SK-N-SH (cell line): ENCODE measurements around the gene MCC. TPM values are rescaled to one million over a fixed set of nuclear protein-coding genes. Genes with fewer than 3 reads are reported as not detected.

ENCODE experiments used
- CTCF ChIA-PET: fragments of 300-600, 350-600 bp; formaldehyde crosslinking; extraction: SDS; loops from one replicate; lab custom pipeline; 2021; lab: Yijun Ruan, JAX
- POLR2A ChIA-PET: fragments of 350-600 bp; sonication (Branson Sonifier 250); formaldehyde crosslinking; extraction: SDS; loops from one replicate; lab custom pipeline; 2020; ENCODE audit warnings: antibody characterized with exemption, inconsistent platforms; lab: Yijun Ruan, JAX
- DNase-seq: peaks from one replicate; pipeline ENCODE4 v3.0.0; 2012
- H2AFZ ChIP-seq: fragments of 200-600 bp; sonication (generic); 2 replicates; pipeline ENCODE4 v1.8.1; 2016; ENCODE audit warnings: antibody characterized with exemption, mild to moderate bottlenecking, low read depth
- H3F3A ChIP-seq: fragments of 200-600 bp; sonication (generic); replicated peaks from 2 replicates; pipeline ENCODE3; 2016; ENCODE audit warnings: antibody characterized with exemption, mild to moderate bottlenecking; ENCODE audit not compliant: insufficient read depth
- H3K27ac ChIP-seq, 2 experiments: fragments of 200-500 bp in 1 of 2; fragments of 200-600 bp in 1 of 2; sonication (Bioruptor generic) in 1 of 2; sonication (generic), shearing (Covaris generic) in 1 of 2; 2 replicates each; pipeline versions ENCODE4 v1.5.1 to v1.6.1; 2014 to 2016; ENCODE audit warnings: low read depth in 2 of 2, inconsistent platforms in 1 of 2, low read length in 1 of 2, mild to moderate bottlenecking in 1 of 2, mixed read lengths in 1 of 2
- H3K27me3 ChIP-seq: fragments of 200-600 bp; sonication (generic), shearing (Covaris generic); 2 replicates; pipeline ENCODE4 v1.6.1; 2016; ENCODE audit warnings: mixed run types; ENCODE audit not compliant: insufficient read depth
- H3K36me3 ChIP-seq, 2 experiments: fragments of 200-500 bp in 1 of 2; fragments of 200-600 bp in 1 of 2; sonication (Bioruptor generic) in 1 of 2; sonication (generic) in 1 of 2; replicated peaks in 1 of 2; 2 replicates each; pipeline versions ENCODE3 to v1.5.1; 2014 to 2016; ENCODE audit warnings: low read length in 1 of 2, mild to moderate bottlenecking in 1 of 2; ENCODE audit not compliant: insufficient read depth in 2 of 2, control insufficient read depth in 1 of 2
- H3K4me1 ChIP-seq, 2 experiments: fragments of 200-500 bp in 1 of 2; fragments of 200-600 bp in 1 of 2; sonication (Bioruptor generic) in 1 of 2; sonication (generic), shearing (Covaris generic) in 1 of 2; 2 replicates each; pipeline versions ENCODE4 v1.5.1 to v1.6.1; 2014 to 2016; ENCODE audit warnings: low read depth in 1 of 2, low read length in 1 of 2, mixed run types in 1 of 2; ENCODE audit not compliant: insufficient read depth in 2 of 2, control insufficient read depth in 1 of 2
- H3K4me2 ChIP-seq: fragments of 200-600 bp; sonication (generic), shearing (Covaris generic); 2 replicates; pipeline ENCODE4 v1.6.1; 2017; ENCODE audit warnings: mixed run types
- H3K4me3 ChIP-seq, 2 experiments: fragments of 200-500 bp in 1 of 2; fragments of 200-600 bp in 1 of 2; sonication (Bioruptor generic) in 1 of 2; sonication (generic), shearing (Covaris generic) in 1 of 2; 2 replicates each; pipeline versions ENCODE4 v1.5.1 to v1.8.1; 2014 to 2016; ENCODE audit warnings: low read depth in 2 of 2, inconsistent platforms in 1 of 2, low read length in 1 of 2, mild to moderate bottlenecking in 1 of 2, mixed read lengths in 1 of 2, moderate library complexity in 1 of 2
- H3K79me2 ChIP-seq: fragments of 200-600 bp; sonication (generic); 2 replicates; pipeline ENCODE4 v1.8.1; 2017; ENCODE audit warnings: mild to moderate bottlenecking; ENCODE audit not compliant: insufficient read depth
- H3K9ac ChIP-seq: fragments of 200-600 bp; sonication (generic); 2 replicates; pipeline ENCODE4 v1.6.1; 2017; ENCODE audit warnings: mixed run types
- H3K9me2 ChIP-seq: fragments of 200-600 bp; sonication (generic); 2 replicates; pipeline ENCODE4 v1.6.1; 2017; ENCODE audit warnings: mixed run types
- H3K9me3 ChIP-seq: fragments of 200-600 bp; sonication (generic); 2 replicates; pipeline ENCODE4 v1.6.1; 2017; ENCODE audit warnings: mixed run types, mild to moderate bottlenecking, moderate library complexity
- H4K20me1 ChIP-seq: fragments of 200-600 bp; sonication (generic); 2 replicates; pipeline ENCODE4 v1.6.1; 2017; ENCODE audit warnings: mild to moderate bottlenecking, mixed run types; ENCODE audit not compliant: insufficient read depth
- EP300 ChIP-seq, 2 experiments: IDR thresholded peaks; 2 replicates each; pipeline versions ENCODE4 v1.4.0 to v1.6.1; 2012; ENCODE audit warnings: borderline replicate concordance in 1 of 2, low read depth in 1 of 2, low read length in 1 of 2
- FOSL2 ChIP-seq: IDR thresholded peaks from 2 replicates; pipeline ENCODE4 v1.4.0; 2012; ENCODE audit warnings: low read depth, mild to moderate bottlenecking, moderate library complexity, borderline replicate concordance
- FOXM1 ChIP-seq: IDR thresholded peaks from 2 replicates; pipeline ENCODE4 v1.4.0; 2012; ENCODE audit warnings: low read depth, mild to moderate bottlenecking
- GABPA ChIP-seq: IDR thresholded peaks from 2 replicates; pipeline ENCODE4 v1.4.0; 2012; ENCODE audit warnings: low read depth, mild to moderate bottlenecking
- IRF3 ChIP-seq: fragments of 150-350 bp; IDR thresholded peaks from 2 replicates; pipeline ENCODE4 v1.6.1; 2016; ENCODE audit warnings: mild to moderate bottlenecking, low read depth, low read length
- JUND ChIP-seq: IDR thresholded peaks from 2 replicates; pipeline ENCODE4 v1.4.0; 2012
- MAX ChIP-seq: IDR thresholded peaks from 2 replicates; pipeline ENCODE4 v1.4.0; 2012; ENCODE audit warnings: low read depth
- MEF2A ChIP-seq: IDR thresholded peaks from 2 replicates; pipeline ENCODE4 v1.4.0; 2012; ENCODE audit warnings: low read depth, borderline replicate concordance
- MXI1 ChIP-seq: IDR thresholded peaks from 2 replicates; pipeline ENCODE4 v1.6.1; 2012; ENCODE audit warnings: mild to moderate bottlenecking, low read depth, low read length, improper control_type of control experiment
- NRF1 ChIP-seq: IDR thresholded peaks from 2 replicates; pipeline ENCODE4 v1.6.1; 2012; ENCODE audit warnings: low read depth, mild to moderate bottlenecking, low read length
- RAD21 ChIP-seq: IDR thresholded peaks from 2 replicates; pipeline ENCODE4 v1.6.1; 2012; ENCODE audit warnings: mild to moderate bottlenecking, low read length
- REST ChIP-seq: IDR thresholded peaks from 2 replicates; pipeline ENCODE4 v1.6.1; 2012; ENCODE audit warnings: mild to moderate bottlenecking, low read depth, low read length, moderate library complexity
- RFX5 ChIP-seq: IDR thresholded peaks from 2 replicates; pipeline ENCODE4 v1.6.1; 2012; ENCODE audit warnings: mild to moderate bottlenecking, improper control_type of control experiment, low read length
- RXRA ChIP-seq: IDR thresholded peaks from 2 replicates; pipeline ENCODE4 v1.4.0; 2012; ENCODE audit warnings: low read depth, mild to moderate bottlenecking, borderline replicate concordance
- TEAD4 ChIP-seq: IDR thresholded peaks from 2 replicates; pipeline ENCODE4 v1.4.0; 2012; ENCODE audit warnings: mild to moderate bottlenecking, borderline replicate concordance; ENCODE audit not compliant: insufficient read depth
- WGBS: methylation state at CpG from one replicate; pipeline ENCODE4 v1.1.6; 2017; ENCODE audit warnings: low lambda C conversion rate; 5-methylcytosine and 5-hydroxymethylcytosine counted together
- polyA plus RNA-seq, 3 experiments: library from polyadenylated mRNA; depleted of rRNA; stranded (reverse); fragments of >200 nt; gene quantifications; 2 replicates each; pipeline ENCODE4 v1.2.3, GENCODE V29; 2012
- TF ChIP-seq, protein P1 (sequence below): fragments of 150-350 bp; IDR thresholded peaks from 2 replicates; pipeline ENCODE4 v1.6.1; 2017; ENCODE audit warnings: antibody characterized with exemption, low read length, low read depth, borderline replicate concordance
- TF ChIP-seq, protein P2 (sequence below): IDR thresholded peaks from 2 replicates; pipeline ENCODE4 v1.4.0; 2012; ENCODE audit warnings: low read depth, borderline replicate concordance

The MCC gene
- polyA plus RNA-seq, 1 of the 3 experiments (the other 2 are of a cell fraction): 3.6 TPM

DNA sequence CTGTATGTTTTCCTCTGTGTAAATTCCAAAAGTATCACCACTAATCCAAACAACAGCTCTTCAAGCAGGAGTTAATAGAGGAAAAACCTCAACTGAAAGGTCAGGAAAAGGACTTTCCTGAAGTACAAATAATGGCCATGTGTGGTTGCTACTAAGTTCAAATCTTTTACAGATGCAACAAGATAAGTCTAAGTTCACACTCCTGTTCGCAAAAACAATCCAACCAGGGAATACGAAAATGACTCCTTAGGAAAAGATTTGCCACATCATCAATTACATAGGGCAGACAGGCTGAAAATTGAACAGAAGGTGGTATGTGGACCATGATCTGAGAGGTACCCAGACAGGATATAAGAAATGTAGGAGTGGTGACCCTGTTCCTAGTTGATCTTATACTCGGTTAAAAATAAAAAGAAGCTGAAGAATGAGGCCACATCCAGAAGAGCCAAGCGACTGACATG is 263.6 kb downstream of the MCC start:
- H4K20me1 ChIP-seq: no peaks in the 10 kb centered on the region
- no peaks in the 10 kb centered on the region for H3K36me3 ChIP-seq
- POLR2A ChIA-PET: no interaction called here
- no peak overlapping the region for H3K9ac ChIP-seq
- H3K9me2 ChIP-seq: no peaks in the 10 kb centered on the region
- H3F3A ChIP-seq: no peaks in the 10 kb centered on the region
- H3K9me3 ChIP-seq: no peaks in the 10 kb centered on the region
- no peak for DNase-seq
- H3K27me3 ChIP-seq: no peaks in the 10 kb centered on the region
- no peak overlapping the region for H3K4me2 ChIP-seq
- H3K4me1 ChIP-seq: peaks cover 0 to 12% of the 10 kb centered on the region in 2 experiments; a peak in 2 of 4 replicates
- 56% methylated on average over 4 of the region's 4 CpGs for WGBS
- no peak overlapping the region; a peak in 1 of 4 replicates for H3K27ac ChIP-seq
- no peak overlapping the region for H3K4me3 ChIP-seq
- CTCF ChIA-PET: interaction anchor here (0.6 kb wide), 1 partner anchor 108 kb away, joined by 3 read pairs; no protein-coding TSS in a partner anchor
- H3K79me2 ChIP-seq: no peaks in the 10 kb centered on the region
- no peak overlapping the region for H2AFZ ChIP-seq
- TF ChIP-seq MXI1 (no peak), JUND (no peak), EP300 (IDR thresholded peaks at IDR 0.05; ENCODE audit: borderline replicate concordance in 1 of 2, low read depth in 1 of 2, low read length in 1 of 2) (no peak), MAX (no peak), TEAD4 (no peak), NRF1 (no peak)
- TF ChIP-seq, protein P1, sequence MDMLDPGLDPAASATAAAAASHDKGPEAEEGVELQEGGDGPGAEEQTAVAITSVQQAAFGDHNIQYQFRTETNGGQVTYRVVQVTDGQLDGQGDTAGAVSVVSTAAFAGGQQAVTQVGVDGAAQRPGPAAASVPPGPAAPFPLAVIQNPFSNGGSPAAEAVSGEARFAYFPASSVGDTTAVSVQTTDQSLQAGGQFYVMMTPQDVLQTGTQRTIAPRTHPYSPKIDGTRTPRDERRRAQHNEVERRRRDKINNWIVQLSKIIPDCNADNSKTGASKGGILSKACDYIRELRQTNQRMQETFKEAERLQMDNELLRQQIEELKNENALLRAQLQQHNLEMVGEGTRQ: no peak

DNA sequence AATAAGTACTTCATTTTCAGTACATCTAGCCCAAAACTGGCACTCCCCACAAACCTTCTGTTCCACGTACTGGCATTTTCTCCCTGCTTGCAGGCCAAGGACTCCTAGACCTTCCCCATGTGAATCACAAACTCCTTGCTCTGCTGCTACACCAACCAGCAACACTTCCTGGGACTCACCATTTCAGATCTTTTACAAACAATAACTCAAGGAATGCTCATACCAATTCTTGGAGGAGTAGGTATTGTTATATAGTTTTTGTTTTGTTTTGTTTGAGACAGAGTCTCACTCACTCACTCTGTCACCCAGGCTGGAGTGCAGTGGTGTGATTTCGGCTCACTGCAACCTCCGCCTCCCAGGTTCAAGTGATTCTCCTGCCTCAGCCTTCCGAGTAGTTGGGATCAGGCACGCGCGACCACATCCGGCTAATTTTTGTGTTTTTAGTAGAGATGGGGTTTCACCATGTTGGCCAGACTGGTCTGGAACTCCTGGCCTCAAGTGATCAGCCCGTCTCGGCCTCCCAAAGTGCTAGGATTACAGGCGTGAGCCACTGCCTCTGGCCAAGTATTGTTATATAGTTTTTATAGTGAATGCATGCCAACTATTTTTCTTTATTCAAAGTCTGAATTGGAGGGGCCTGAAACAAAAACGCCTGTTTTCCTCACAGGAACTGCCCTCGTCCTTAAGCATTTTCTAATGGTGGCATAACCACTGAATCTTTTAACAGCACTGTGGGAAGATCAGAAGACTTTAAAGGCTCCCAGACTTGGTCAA is 264.2 kb downstream of the MCC start:
- Histone ChIP-seq H3K9ac (no peak overlapping the region), H3K4me2 (no peak overlapping the region), H3K36me3 (no peaks in the 10 kb centered on the region), H2AFZ (no peak overlapping the region), H3K79me2 (no peaks in the 10 kb centered on the region), H3F3A (no peaks in the 10 kb centered on the region), H3K4me3 (no peak overlapping the region), H3K27ac (no peak overlapping the region), H3K9me2 (no peaks in the 10 kb centered on the region), H3K9me3 (no peaks in the 10 kb centered on the region), H4K20me1 (no peaks in the 10 kb centered on the region), H3K27me3 (no peaks in the 10 kb centered on the region), H3K4me1 (peaks cover 0 to 12% of the 10 kb centered on the region in 2 experiments; a peak in 2 of 4 replicates)
- ChIA-PET CTCF (no interaction called here), POLR2A (no interaction called here)
- no peak for DNase-seq
- 75% methylated on average over 13 of the region's 13 CpGs for WGBS
- TF ChIP-seq IRF3: no peak
- TF ChIP-seq GABPA: no peak
- TF ChIP-seq, protein P2, sequence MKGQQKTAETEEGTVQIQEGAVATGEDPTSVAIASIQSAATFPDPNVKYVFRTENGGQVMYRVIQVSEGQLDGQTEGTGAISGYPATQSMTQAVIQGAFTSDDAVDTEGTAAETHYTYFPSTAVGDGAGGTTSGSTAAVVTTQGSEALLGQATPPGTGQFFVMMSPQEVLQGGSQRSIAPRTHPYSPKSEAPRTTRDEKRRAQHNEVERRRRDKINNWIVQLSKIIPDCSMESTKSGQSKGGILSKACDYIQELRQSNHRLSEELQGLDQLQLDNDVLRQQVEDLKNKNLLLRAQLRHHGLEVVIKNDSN: no peak
- TF ChIP-seq RFX5: no peak
- no peak for TF ChIP-seq NRF1
- no peak for TF ChIP-seq MXI1
- TF ChIP-seq FOSL2: no peak
- TF ChIP-seq REST: no peak
- TF ChIP-seq, protein P1: no peak
- TF ChIP-seq MEF2A: no peak
- TF ChIP-seq RXRA: no peak
- no peak for TF ChIP-seq EP300 (IDR thresholded peaks at IDR 0.05; ENCODE audit: borderline replicate concordance in 1 of 2, low read depth in 1 of 2, low read length in 1 of 2)
- TF ChIP-seq FOXM1: no peak
- TF ChIP-seq TEAD4: no peak
- no peak for TF ChIP-seq RAD21
